Uterus (tissue), 2 donors: ENCODE measurements around the gene MAN1B1.

Source experiments
- POLR2A ChIP-seq, 2 donors: fragments of 450-650 bp; IDR thresholded peaks; one replicate each; pipeline ENCODE4 v1.6.1; 2016; ENCODE audit warnings: antibody characterized with exemption in 2 of 2, mild to moderate bottlenecking in 1 of 2, moderate library complexity in 1 of 2
- TF ChIP-seq, protein P1 (sequence below), 4 experiments: fragments of 200-600 bp in 2 of 4; fragments of 450-650 bp in 2 of 4; sonication (generic) in 2 of 4; IDR thresholded peaks; one replicate each; pipeline ENCODE4 v1.5.1; 2016 to 2019; ENCODE audit warnings: antibody characterized with exemption in 4 of 4, mild to moderate bottlenecking in 2 of 4, moderate library complexity in 1 of 4

DNA sequence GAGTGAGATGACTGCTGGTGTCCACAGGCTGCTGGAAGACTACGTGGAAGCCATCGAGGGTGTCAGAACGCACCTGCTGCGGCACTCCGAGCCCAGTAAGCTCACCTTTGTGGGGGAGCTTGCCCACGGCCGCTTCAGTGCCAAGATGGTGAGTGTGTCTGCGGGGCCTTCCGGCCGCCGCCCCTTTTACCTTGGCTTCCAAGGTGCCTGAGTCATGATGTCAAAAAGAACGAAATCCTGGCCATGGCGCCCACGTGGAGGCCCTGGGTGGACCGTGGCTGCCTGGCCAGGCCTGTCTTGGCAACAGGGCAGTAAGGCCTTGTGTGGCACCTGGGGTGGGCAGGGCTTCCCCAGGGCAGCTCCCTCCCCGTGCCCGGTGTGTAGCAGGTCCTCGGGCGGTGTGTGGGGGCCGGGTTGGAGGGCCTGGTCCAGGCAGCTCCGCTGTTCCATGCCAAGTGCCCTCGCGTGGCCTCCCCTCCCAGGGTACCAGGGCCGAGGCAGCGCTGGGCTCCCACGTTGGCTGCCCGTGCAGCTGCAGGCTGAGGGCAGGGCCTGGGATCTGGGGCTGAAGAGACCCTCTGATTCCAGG, 20.0 kb downstream of the MAN1B1 start:
- TF ChIP-seq, protein P1, sequence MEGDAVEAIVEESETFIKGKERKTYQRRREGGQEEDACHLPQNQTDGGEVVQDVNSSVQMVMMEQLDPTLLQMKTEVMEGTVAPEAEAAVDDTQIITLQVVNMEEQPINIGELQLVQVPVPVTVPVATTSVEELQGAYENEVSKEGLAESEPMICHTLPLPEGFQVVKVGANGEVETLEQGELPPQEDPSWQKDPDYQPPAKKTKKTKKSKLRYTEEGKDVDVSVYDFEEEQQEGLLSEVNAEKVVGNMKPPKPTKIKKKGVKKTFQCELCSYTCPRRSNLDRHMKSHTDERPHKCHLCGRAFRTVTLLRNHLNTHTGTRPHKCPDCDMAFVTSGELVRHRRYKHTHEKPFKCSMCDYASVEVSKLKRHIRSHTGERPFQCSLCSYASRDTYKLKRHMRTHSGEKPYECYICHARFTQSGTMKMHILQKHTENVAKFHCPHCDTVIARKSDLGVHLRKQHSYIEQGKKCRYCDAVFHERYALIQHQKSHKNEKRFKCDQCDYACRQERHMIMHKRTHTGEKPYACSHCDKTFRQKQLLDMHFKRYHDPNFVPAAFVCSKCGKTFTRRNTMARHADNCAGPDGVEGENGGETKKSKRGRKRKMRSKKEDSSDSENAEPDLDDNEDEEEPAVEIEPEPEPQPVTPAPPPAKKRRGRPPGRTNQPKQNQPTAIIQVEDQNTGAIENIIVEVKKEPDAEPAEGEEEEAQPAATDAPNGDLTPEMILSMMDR (IDR thresholded peaks at IDR 0.05) = no peak
- TF ChIP-seq POLR2A (IDR thresholded peaks at IDR 0.05) = no peak
